WTC11 (cell line): ENCODE measurements around the gene PADI6. TPM values are rescaled to one million over a fixed set of nuclear protein-coding genes. Genes with fewer than 3 reads are reported as not detected.
A peak's percentile ranks its signal among the peaks of the same experiment; 100 is the strongest.

Experiments
- ATAC-seq: fragments of 200-7000 bp; cut with Tn5 transposase; 2 replicates; pipeline ENCODE4 v1.10.0; 2021; ENCODE audit warnings: mild to moderate bottlenecking, moderate library complexity
- CTCF ChIA-PET: fragments of 300-600 bp; sonication (Branson Sonifier 250); formaldehyde crosslinking; loops from one replicate; lab custom pipeline; 2021; ENCODE audit warnings: antibody characterized with exemption; lab: Charles Lee
- POLR2A ChIA-PET: fragments of 350-600 bp; sonication (Branson Sonifier 250); formaldehyde crosslinking; loops from one replicate; lab custom pipeline; 2021; ENCODE audit warnings: antibody characterized with exemption; lab: Charles Lee
- DNase-seq: peaks from one replicate; pipeline ENCODE4 v3.0.0; 2021; ENCODE audit warnings: low spot score
- H3K27ac Mint-ChIP-seq: 2 replicates; pipeline ENCODE4 v1.8.0; 2021; ENCODE audit warnings: mixed read lengths
- H3K27me3 Mint-ChIP-seq: 2 replicates; pipeline ENCODE4 v1.8.0; 2021; ENCODE audit warnings: low read depth, mild to moderate bottlenecking, moderate library complexity, mixed read lengths
- H3K36me3 Mint-ChIP-seq: 2 replicates; pipeline ENCODE4 v1.8.0; 2021; ENCODE audit warnings: mixed read lengths
- H3K4me1 Mint-ChIP-seq: 2 replicates; pipeline ENCODE4 v1.8.0; 2022; ENCODE audit warnings: mixed read lengths
- H3K4me3 Mint-ChIP-seq: 2 replicates; pipeline ENCODE4 v1.8.0; 2021; ENCODE audit warnings: mild to moderate bottlenecking, moderate library complexity, mixed read lengths
- H3K9me3 Mint-ChIP-seq: 2 replicates; pipeline ENCODE4 v1.8.0; 2021; ENCODE audit warnings: mixed read lengths
- AR ChIP-seq: fragments of 250-450 bp; sonication (Bioruptor Pico); IDR thresholded peaks from 2 replicates; pipeline ENCODE4 v1.9.0; 2021; ENCODE audit warnings: mild to moderate bottlenecking
- ATF1 ChIP-seq: sonication (generic); formaldehyde crosslinking; IDR thresholded peaks from 2 replicates; pipeline ENCODE4 v1.8.1; 2023; ENCODE audit warnings: mild to moderate bottlenecking, moderate library complexity, missing genetic modification reagents
- ATF6 ChIP-seq: sonication (generic); formaldehyde crosslinking; IDR thresholded peaks from 2 replicates; pipeline ENCODE4 v1.8.1; 2023; ENCODE audit warnings: mild to moderate bottlenecking, missing genetic modification reagents
- CBFB ChIP-seq: sonication (generic); formaldehyde crosslinking; IDR thresholded peaks from 2 replicates; pipeline ENCODE4 v1.8.1; 2022; ENCODE audit warnings: mild to moderate bottlenecking, low read depth, missing genetic modification reagents
- CTCF ChIP-seq: fragments of 200-600 bp; IDR thresholded peaks from 2 replicates; pipeline ENCODE4 v1.8.0; 2022; ENCODE audit warnings: antibody characterized with exemption
- ELF4 ChIP-seq: sonication (generic); formaldehyde crosslinking; IDR thresholded peaks from 2 replicates; pipeline ENCODE4 v1.8.1; 2022; ENCODE audit warnings: low read depth, mild to moderate bottlenecking, moderate library complexity, missing genetic modification reagents
- ETV6 ChIP-seq: sonication (generic); formaldehyde crosslinking; IDR thresholded peaks from 2 replicates; pipeline ENCODE4 v1.8.1; 2022; ENCODE audit warnings: mild to moderate bottlenecking, missing genetic modification reagents
- GABPB1 ChIP-seq: sonication (generic); formaldehyde crosslinking; IDR thresholded peaks from 2 replicates; pipeline ENCODE4 v1.8.1; 2023; ENCODE audit warnings: mild to moderate bottlenecking, missing genetic modification reagents
- GRHL2 ChIP-seq: fragments of 250-450 bp; sonication (Bioruptor Pico); IDR thresholded peaks from 2 replicates; pipeline ENCODE4 v1.8.0; 2022; ENCODE audit warnings: mild to moderate bottlenecking, moderate library complexity; ENCODE audit not compliant: insufficient replicate concordance, severe bottlenecking
- HMGXB4 ChIP-seq: sonication (generic); formaldehyde crosslinking; IDR thresholded peaks from 2 replicates; pipeline ENCODE4 v1.8.1; 2023; ENCODE audit warnings: mild to moderate bottlenecking, moderate library complexity, missing genetic modification reagents
- JUN ChIP-seq: sonication (generic); formaldehyde crosslinking; IDR thresholded peaks from 2 replicates; pipeline ENCODE4 v1.8.0; 2023; ENCODE audit warnings: mild to moderate bottlenecking, missing genetic modification reagents
- MLX ChIP-seq: sonication (generic); formaldehyde crosslinking; IDR thresholded peaks from 2 replicates; pipeline ENCODE4 v1.8.1; 2023; ENCODE audit warnings: mild to moderate bottlenecking, missing genetic modification reagents, moderate library complexity
- MYBL2 ChIP-seq: sonication (generic); formaldehyde crosslinking; IDR thresholded peaks from 2 replicates; pipeline ENCODE4 v1.8.1; 2023; ENCODE audit warnings: mild to moderate bottlenecking, moderate library complexity, missing genetic modification reagents
- NFYB ChIP-seq: sonication (generic); formaldehyde crosslinking; conservative IDR thresholded peaks from 2 replicates; pipeline ENCODE4 v1.8.0; 2022; ENCODE audit warnings: low read depth, missing genetic modification reagents
- NR1H2 ChIP-seq: sonication (generic); formaldehyde crosslinking; IDR thresholded peaks from 2 replicates; pipeline ENCODE4 v1.9.0; 2021; ENCODE audit warnings: mild to moderate bottlenecking, moderate library complexity, missing genetic modification reagents
- SOX15 ChIP-seq: fragments of 250-450 bp; sonication (Bioruptor Pico); IDR thresholded peaks from 2 replicates; pipeline ENCODE4 v1.9.0; 2021; ENCODE audit warnings: mild to moderate bottlenecking
- SP1 ChIP-seq: sonication (generic); formaldehyde crosslinking; conservative IDR thresholded peaks from 2 replicates; pipeline ENCODE4 v1.8.1; 2022; ENCODE audit warnings: missing genetic modification reagents
- TCF7 ChIP-seq: sonication (generic); formaldehyde crosslinking; IDR thresholded peaks from 2 replicates; pipeline ENCODE4 v1.8.0; 2022; ENCODE audit warnings: mild to moderate bottlenecking, low read depth, missing genetic modification reagents, moderate library complexity
- TEAD1 ChIP-seq: sonication (generic); formaldehyde crosslinking; IDR thresholded peaks from 2 replicates; pipeline ENCODE4 v1.8.0; 2022; ENCODE audit warnings: mild to moderate bottlenecking, missing genetic modification reagents
- TP53 ChIP-seq: sonication (generic); formaldehyde crosslinking; IDR thresholded peaks from 2 replicates; pipeline ENCODE4 v1.8.1; 2023; ENCODE audit warnings: mild to moderate bottlenecking, missing genetic modification reagents
- ZBTB21 ChIP-seq: sonication (generic); formaldehyde crosslinking; IDR thresholded peaks from 2 replicates; pipeline ENCODE4 v1.8.1; 2023; ENCODE audit warnings: mild to moderate bottlenecking, missing genetic modification reagents, borderline replicate concordance
- ZMAT4 ChIP-seq: fragments of 250-450 bp; sonication (Bioruptor Pico); IDR thresholded peaks from 2 replicates; pipeline ENCODE4 v1.9.0; 2021; ENCODE audit warnings: mild to moderate bottlenecking
- ZNF281 ChIP-seq: sonication (generic); formaldehyde crosslinking; IDR thresholded peaks from 2 replicates; pipeline ENCODE4 v1.8.0; 2023; ENCODE audit warnings: mild to moderate bottlenecking, missing genetic modification reagents
- total RNA-seq: library from RNA; stranded (reverse); gene quantifications from 3 replicates; pipeline ENCODE4 v1.2.3, GENCODE V29; 2021

The PADI6 gene
- total RNA-seq, 1 experiment from 2014 or later, result not detected

- TF ChIP-seq TCF7 (CRISPR knock-in tag) (no peak), ATF1 (CRISPR knock-in tag) (no peak), ZMAT4 (CRISPR knock-in tag) (no peak), ELF4 (CRISPR knock-in tag) (no peak), SP1 (no peak), NR1H2 (no peak), ETV6 (no peak)
- no peaks in the 10 kb centered on the region for H3K9me3 Mint-ChIP-seq
- peak overlapping the region; percentile 86 for H3K27ac Mint-ChIP-seq
- CTCF ChIA-PET, result no interaction called here
- ATAC-seq (no peak), DNase-seq (no peak)
- peaks cover 98% of the 10 kb centered on the region for H3K36me3 Mint-ChIP-seq
- POLR2A ChIA-PET, result no interaction called here
- peaks cover 23% of the 10 kb centered on the region for H3K4me1 Mint-ChIP-seq
- H3K4me3 Mint-ChIP-seq, result no peak overlapping the region
- no peaks in the 10 kb centered on the region for H3K27me3 Mint-ChIP-seq
Measured at GRCh38 chr1:17416389-17416788, 44.4 kb downstream of the PADI6 start.

GRCh38 chr1:17419626-17420328 is 47.8 kb downstream of the PADI6 start:
- no peaks in the 10 kb centered on the region for H3K27me3 Mint-ChIP-seq
- H3K9me3 Mint-ChIP-seq, result no peaks in the 10 kb centered on the region
- H3K4me3 Mint-ChIP-seq, result no peak overlapping the region
- TF ChIP-seq ZNF281 (CRISPR knock-in tag) (no peak), MLX (CRISPR knock-in tag) (no peak), MYBL2 (CRISPR knock-in tag) (no peak), GABPB1 (no peak), GRHL2 (CRISPR knock-in tag) (no peak), CTCF (peak; percentile 100), CBFB (CRISPR knock-in tag) (0 out of 2 replicates have a peak, but pooled peaks have one; percentile 19), JUN (CRISPR knock-in tag) (no peak), ZBTB21 (CRISPR knock-in tag) (no peak), ATF6 (no peak), SOX15 (CRISPR knock-in tag) (no peak), TCF7 (CRISPR knock-in tag) (no peak), TEAD1 (0 out of 2 replicates have a peak, but pooled peaks have one; percentile 15), HMGXB4 (CRISPR knock-in tag) (peak; percentile 70; the same call in 1 of the 2 replicates), AR (CRISPR knock-in tag) (peak; percentile 35; the same call in 1 of the 2 replicates), TP53 (CRISPR knock-in tag) (no peak), NFYB (CRISPR knock-in tag) (no peak)

More at GRCh38 chr1:17419626-17420328, 47.8 kb downstream of the PADI6 start:
- ATAC-seq (peak; percentile 92), DNase-seq (peak; percentile 88)
- ChIA-PET CTCF (interaction anchor here (1.2 kb wide), 1 partner anchor 58 kb away, joined by 4 read pairs; no protein-coding TSS in a partner anchor), POLR2A (no interaction called here)
- Mint-ChIP-seq H3K4me1 (peaks cover 40% of the 10 kb centered on the region), H3K36me3 (peaks cover 98% of the 10 kb centered on the region), H3K27ac (peak overlapping the region; percentile 23)
